ENCODE results near the gene PDGFD. TPM values are rescaled to one million over a fixed set of nuclear protein-coding genes. Genes with fewer than 3 reads are reported as not detected.

Gene PDGFD
- total and polyA plus RNA-seq, 9 donors, result 42.8 to 134 (median 77.9) TPM

- H3K4me3 ChIP-seq, result no peak overlapping the region
- WGBS, 3 donors, result 75 to 79% (median 77%) methylated on average over 5 of the region's 5 CpGs
- intact Hi-C loops (cut with DNase I), result no loop called here
- no peak overlapping the region for H3K27ac ChIP-seq
- no peaks in the 10 kb centered on the region for H3K4me1 ChIP-seq (ENCODE audit: insufficient read depth)
- H3K36me3 ChIP-seq, result no peaks in the 10 kb centered on the region
- no peaks in the 10 kb centered on the region for H3K9me3 ChIP-seq
- DNase-seq, result no peak
- H3K27me3 ChIP-seq, result no peaks in the 10 kb centered on the region
- TF ChIP-seq POLR2A (IDR thresholded peaks at IDR 0.05), result no peak
- no peak for TF ChIP-seq EP300 (IDR thresholded peaks at IDR 0.05)
- no peak for TF ChIP-seq CTCF (IDR thresholded peaks at IDR 0.05)
Measured at GRCh38 chr11:103898577-103899336, 265.2 kb downstream of the PDGFD start.

DNA sequence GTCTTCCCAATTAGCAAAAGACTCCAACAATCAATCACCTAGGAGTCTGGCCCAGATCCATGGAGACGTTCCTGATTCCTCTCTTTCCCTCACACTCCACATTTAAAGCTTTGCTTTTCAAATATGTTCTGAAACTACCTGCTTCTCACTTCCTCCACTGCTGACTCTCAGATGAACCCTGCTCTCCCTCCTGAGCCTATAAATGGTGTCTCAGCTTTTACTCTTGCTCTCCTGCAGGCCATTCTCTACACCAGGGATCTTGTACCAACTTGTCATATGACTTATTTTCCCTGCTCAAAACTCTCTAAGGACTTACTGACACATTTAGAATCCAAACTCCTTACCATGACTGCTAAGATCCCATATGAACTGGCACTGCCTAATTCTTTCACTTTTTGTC lies 265.9 kb downstream of the PDGFD start:
- intact Hi-C loops (cut with DNase I), result no loop called here

GRCh38 chr11:103897160-103897936 lies 266.6 kb downstream of the PDGFD start:
- Histone ChIP-seq H3K9me3 (no peaks in the 10 kb centered on the region), H3K4me1 (ENCODE audit: insufficient read depth) (no peaks in the 10 kb centered on the region), H3K36me3 (no peaks in the 10 kb centered on the region), H3K27me3 (no peaks in the 10 kb centered on the region), H3K4me3 (no peak overlapping the region), H3K27ac (no peak overlapping the region)
- TF ChIP-seq CTCF (IDR thresholded peaks at IDR 0.05) (no peak), POLR2A (IDR thresholded peaks at IDR 0.05) (no peak), EP300 (IDR thresholded peaks at IDR 0.05) (no peak)
- 42 to 46% (median 44%) methylated on average over 4 of the region's 4 CpGs for WGBS, 3 donors
- no peak for DNase-seq
- intact Hi-C loops (cut with DNase I), result no loop called here

More for the DNA sequence above, 265.9 kb downstream of the PDGFD start:
- no peak overlapping the region for H3K27ac ChIP-seq
- H3K36me3 ChIP-seq, result no peaks in the 10 kb centered on the region
- TF ChIP-seq CTCF (IDR thresholded peaks at IDR 0.05) (no peak), POLR2A (IDR thresholded peaks at IDR 0.05) (no peak), EP300 (IDR thresholded peaks at IDR 0.05) (no peak)
- H3K4me3 ChIP-seq, result no peak overlapping the region
- DNase-seq, result no peak
- 16 to 24% (median 23%) methylated on average over 1 of the region's 1 CpG for WGBS, 3 donors
- H3K27me3 ChIP-seq, result no peaks in the 10 kb centered on the region
- H3K4me1 ChIP-seq (ENCODE audit: insufficient read depth), result no peaks in the 10 kb centered on the region
- H3K9me3 ChIP-seq, result no peaks in the 10 kb centered on the region

DNA sequence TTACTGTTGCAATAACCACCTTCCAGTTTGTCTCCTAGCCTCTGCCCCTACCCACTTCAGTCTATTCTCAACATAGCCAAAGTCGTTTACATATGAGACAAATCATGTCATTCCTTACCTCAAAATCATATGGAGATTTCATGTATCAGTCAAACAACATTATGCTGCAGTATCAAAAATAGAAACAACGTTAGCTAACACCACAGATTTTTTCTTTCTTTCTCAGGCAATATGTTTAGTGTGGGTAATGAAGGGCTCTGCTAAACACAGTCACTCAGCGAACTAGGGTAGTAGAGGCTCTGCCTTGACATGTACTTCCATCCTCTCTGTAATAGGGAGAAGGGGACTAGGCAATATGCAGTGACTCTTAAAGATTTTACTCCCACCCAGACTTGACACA lies 268.8 kb downstream of the PDGFD start:
- Histone ChIP-seq H3K36me3 (no peaks in the 10 kb centered on the region), H3K27me3 (no peaks in the 10 kb centered on the region), H3K4me3 (no peak overlapping the region), H3K27ac (no peak overlapping the region), H3K4me1 (ENCODE audit: insufficient read depth) (no peaks in the 10 kb centered on the region), H3K9me3 (no peaks in the 10 kb centered on the region)
- no peak for DNase-seq
- TF ChIP-seq EP300 (IDR thresholded peaks at IDR 0.05) (no peak), CTCF (IDR thresholded peaks at IDR 0.05) (no peak), POLR2A (IDR thresholded peaks at IDR 0.05) (no peak)
- 83 to 86% (median 85%) methylated on average over 3 of the region's 3 CpGs for WGBS, 3 donors
- intact Hi-C loops (cut with DNase I), result no loop called here

Measured in ovary (tissue), 9 donors.